Breast epithelium (tissue), 3 donors: Measurements from ENCODE around the gene SUFU.

ENCODE experiments used
- POLR2A ChIP-seq: fragments of 450-650 bp; IDR thresholded peaks from one replicate; pipeline ENCODE4 v1.6.1; 2016; ENCODE audit warnings: antibody characterized with exemption, mild to moderate bottlenecking, moderate library complexity
- POLR2AphosphoS5 ChIP-seq, 3 donors: sonication (generic); formaldehyde crosslinking; IDR thresholded peaks; one replicate each; pipeline ENCODE4 v1.6.1; 2017; ENCODE audit warnings: antibody characterized with exemption in 3 of 3
- TF ChIP-seq, protein P1 (sequence below), 3 donors: fragments of 450-650 bp; IDR thresholded peaks; one replicate each; pipeline ENCODE4 v1.5.1; 2016 to 2017; ENCODE audit warnings: antibody characterized with exemption in 3 of 3, mild to moderate bottlenecking in 3 of 3, moderate library complexity in 3 of 3

DNA sequence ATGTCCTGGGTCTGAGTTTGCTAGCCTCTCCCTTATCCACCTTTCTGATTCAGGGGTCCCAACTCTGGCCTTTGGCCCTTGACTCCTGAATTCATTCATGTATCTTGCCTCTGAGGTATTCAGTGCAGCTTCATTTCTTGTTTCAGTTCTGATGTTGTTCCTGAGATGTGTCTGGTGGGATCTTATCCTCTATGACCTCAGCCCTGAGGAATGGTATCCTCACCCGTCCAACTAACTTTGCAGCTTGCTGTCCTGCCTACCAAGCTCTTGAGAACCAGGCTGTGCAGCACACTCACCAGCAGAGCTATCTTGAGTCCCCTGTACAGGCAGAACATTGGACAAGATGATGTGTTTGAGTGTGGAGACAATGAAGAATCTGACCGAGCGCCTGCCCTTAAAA lies 13.8 kb downstream of the SUFU start:
- TF ChIP-seq, protein P1, sequence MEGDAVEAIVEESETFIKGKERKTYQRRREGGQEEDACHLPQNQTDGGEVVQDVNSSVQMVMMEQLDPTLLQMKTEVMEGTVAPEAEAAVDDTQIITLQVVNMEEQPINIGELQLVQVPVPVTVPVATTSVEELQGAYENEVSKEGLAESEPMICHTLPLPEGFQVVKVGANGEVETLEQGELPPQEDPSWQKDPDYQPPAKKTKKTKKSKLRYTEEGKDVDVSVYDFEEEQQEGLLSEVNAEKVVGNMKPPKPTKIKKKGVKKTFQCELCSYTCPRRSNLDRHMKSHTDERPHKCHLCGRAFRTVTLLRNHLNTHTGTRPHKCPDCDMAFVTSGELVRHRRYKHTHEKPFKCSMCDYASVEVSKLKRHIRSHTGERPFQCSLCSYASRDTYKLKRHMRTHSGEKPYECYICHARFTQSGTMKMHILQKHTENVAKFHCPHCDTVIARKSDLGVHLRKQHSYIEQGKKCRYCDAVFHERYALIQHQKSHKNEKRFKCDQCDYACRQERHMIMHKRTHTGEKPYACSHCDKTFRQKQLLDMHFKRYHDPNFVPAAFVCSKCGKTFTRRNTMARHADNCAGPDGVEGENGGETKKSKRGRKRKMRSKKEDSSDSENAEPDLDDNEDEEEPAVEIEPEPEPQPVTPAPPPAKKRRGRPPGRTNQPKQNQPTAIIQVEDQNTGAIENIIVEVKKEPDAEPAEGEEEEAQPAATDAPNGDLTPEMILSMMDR (IDR thresholded peaks at IDR 0.05), result no peak
- TF ChIP-seq POLR2A, result no peak
- no peak for TF ChIP-seq POLR2AphosphoS5 (IDR thresholded peaks at IDR 0.05)
